ENCODE data around the gene PGAP6. TPM values are rescaled to one million over a fixed set of nuclear protein-coding genes. Genes with fewer than 3 reads are reported as not detected.
A peak's percentile ranks its signal among the peaks of the same experiment; 100 is the strongest.

Gene PGAP6
- total and polyA plus RNA-seq, 2 of the 4 experiments (the other 2 are of a cell fraction): 49.1 to 124 TPM

GRCh38 chr16:407253-407652, 25.5 kb upstream of the PGAP6 start:
- H2BK120ac ChIP-seq (ENCODE audit: low read depth, low read length): no peak overlapping the region
- intact Hi-C loops (cut with micrococcal nuclease): no loop called here
- no peaks in the 10 kb centered on the region for H3K27me3 ChIP-seq (ENCODE audit: control insufficient read depth, insufficient read depth, low read length)
- no peak overlapping the region for H4K91ac ChIP-seq (ENCODE audit: insufficient read depth, low read depth, low read length)
- no peak for DNase-seq
- dilution Hi-C loops (cut with HindIII; ENCODE audit: low sequenced_read_pairs, unreplicated experiment): no loop called here
- in situ Hi-C loops (cut with MboI; ENCODE audit: low sequenced_read_pairs): no loop called here
- no peak overlapping the region for H3K4me3 ChIP-seq (ENCODE audit: insufficient read depth, low read depth, low read length)
- H3K23ac ChIP-seq (ENCODE audit: low read depth, low read length): no peak overlapping the region
- H3K79me1 ChIP-seq (ENCODE audit: low read depth in 1 of 2, low read length in 2 of 2): peaks cover 0 to 7% of the 10 kb centered on the region in 2 experiments
- H3K14ac ChIP-seq (replicated peaks; ENCODE audit: low read depth, low read length): no peak overlapping the region
- no peaks in the 10 kb centered on the region for H3K9me3 ChIP-seq (ENCODE audit: control insufficient read depth, insufficient read depth, low read length)
- H3K4me1 ChIP-seq (ENCODE audit: control insufficient read depth, insufficient read depth, low read length): no peaks in the 10 kb centered on the region
- no peak overlapping the region for H3K4me2 ChIP-seq (ENCODE audit: low read depth, low read length)
- H3K18ac ChIP-seq (ENCODE audit: low read depth, low read length): no peak overlapping the region
- H2AFZ ChIP-seq (replicated peaks; ENCODE audit: low read length, poor library complexity): no peak overlapping the region
- H4K8ac ChIP-seq (ENCODE audit: low read depth in 2 of 2, low read length in 2 of 2): no peak overlapping the region
- H2BK15ac ChIP-seq (ENCODE audit: low read depth, low read length): no peak overlapping the region
- no peak for ATAC-seq (ENCODE audit: low read depth)
- TF ChIP-seq BHLHE40 (IDR thresholded peaks at IDR 0.05; ENCODE audit: low read depth, low read length): no peak
- no peak for TF ChIP-seq MXI1 (IDR thresholded peaks at IDR 0.05; ENCODE audit: borderline replicate concordance, low read depth, low read length)
- no peak for TF ChIP-seq RAD21 (IDR thresholded peaks at IDR 0.05; ENCODE audit: low read length)
- no peak for TF ChIP-seq CEBPB (IDR thresholded peaks at IDR 0.05; ENCODE audit: low read depth, low read length)
- no peak for TF ChIP-seq FOS (IDR thresholded peaks at IDR 0.05; ENCODE audit: low read depth, low read length)
- no peak for TF ChIP-seq RFX5 (IDR thresholded peaks at IDR 0.05; ENCODE audit: low read depth, low read length)
- no peak for TF ChIP-seq RCOR1 (IDR thresholded peaks at IDR 0.05; ENCODE audit: insufficient replicate concordance, low read length)
- no peak for TF ChIP-seq POLR2A (IDR thresholded peaks at IDR 0.05; ENCODE audit: low read depth, low read length)
- no peak overlapping the region for H2AK5ac ChIP-seq (ENCODE audit: low read depth, low read length)
- no peaks in the 10 kb centered on the region for H4K20me1 ChIP-seq (ENCODE audit: insufficient read depth, low read length)
- H4K5ac ChIP-seq (ENCODE audit: low read depth, low read length): no peak overlapping the region
- H3K4ac ChIP-seq (ENCODE audit: low read depth, low read length): no peak overlapping the region
- no TSS peak for BruUV-seq (replicated peaks)
- no peak overlapping the region for H2BK5ac ChIP-seq (ENCODE audit: low read depth, low read length, poor library complexity, severe bottlenecking)
- no peak overlapping the region for H3K27ac ChIP-seq (ENCODE audit: insufficient read depth, low read length)
- H2BK20ac ChIP-seq (ENCODE audit: low read depth, low read length): no peak overlapping the region
- no peak overlapping the region for H3K9ac ChIP-seq (ENCODE audit: low read depth, low read length)
- H2AK9ac ChIP-seq (replicated peaks; ENCODE audit: low read depth, low read length, poor library complexity): peak overlapping the region; percentile 42
- 74% methylated on average over 7 of the region's 16 CpGs; no CpG with 5 or more reads in 1 of the 2 experiments for WGBS, 2 experiments (ENCODE audit: extremely low coverage in 2 of 2, insufficient read length in 1 of 2)
- POLR2A ChIA-PET (ENCODE audit: unreplicated experiment): no interaction called here
- CTCF ChIA-PET: no interaction called here
- H3K9me1 ChIP-seq (ENCODE audit: insufficient read depth, low read length): no peaks in the 10 kb centered on the region
- peaks cover 2% of the 10 kb centered on the region; the same call in 1 of the 2 replicates for H3K36me3 ChIP-seq (ENCODE audit: control insufficient read depth, insufficient read depth, low read length)
- no peak overlapping the region for H3K56ac ChIP-seq (ENCODE audit: extremely low read depth, insufficient read depth, low read length)
